HG03045 (cell line): ENCODE measurements around the gene SUMO3.
A peak's percentile ranks its signal among the peaks of the same experiment; 100 is the strongest.

Experiments
- ATAC-seq: cut with Tn5 transposase; IDR thresholded peaks from one replicate; pipeline ENCODE4 v1.9.1; 2021; ENCODE audit warnings: mild to moderate bottlenecking, moderate library complexity; ENCODE audit not compliant: unreplicated experiment

Gene SUMO3

DNA sequence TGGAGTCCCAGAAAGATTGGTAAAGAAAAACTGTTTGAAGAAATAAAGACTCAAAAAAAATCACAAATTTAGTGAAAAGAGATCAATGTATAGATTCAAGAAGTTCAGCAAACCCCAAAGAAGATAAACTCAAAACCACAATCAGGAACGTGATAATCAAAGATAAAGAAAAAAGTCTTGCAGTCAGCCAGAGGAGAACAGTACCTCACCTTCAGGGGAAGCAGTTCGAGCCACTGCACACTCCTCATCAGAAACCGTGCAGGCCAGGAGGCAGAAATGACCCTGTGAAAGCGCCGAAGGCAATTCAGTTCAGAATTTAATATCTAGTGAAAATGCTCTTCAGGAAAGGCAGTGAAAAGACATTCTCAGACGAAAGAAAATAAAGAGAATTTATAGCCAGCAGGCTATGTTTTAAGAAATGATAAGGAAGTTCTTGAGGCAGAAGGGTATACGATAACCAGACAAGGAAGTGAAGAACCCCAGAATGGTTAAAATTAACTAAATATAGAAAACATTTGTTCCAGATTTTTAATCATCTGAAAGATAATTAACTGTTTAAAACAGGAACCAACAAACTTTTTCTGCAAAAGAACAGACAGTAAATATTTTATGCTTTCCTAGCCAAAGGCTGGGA lies 13.5 kb upstream of the SUMO3 start:
- ATAC-seq, result no peak

DNA sequence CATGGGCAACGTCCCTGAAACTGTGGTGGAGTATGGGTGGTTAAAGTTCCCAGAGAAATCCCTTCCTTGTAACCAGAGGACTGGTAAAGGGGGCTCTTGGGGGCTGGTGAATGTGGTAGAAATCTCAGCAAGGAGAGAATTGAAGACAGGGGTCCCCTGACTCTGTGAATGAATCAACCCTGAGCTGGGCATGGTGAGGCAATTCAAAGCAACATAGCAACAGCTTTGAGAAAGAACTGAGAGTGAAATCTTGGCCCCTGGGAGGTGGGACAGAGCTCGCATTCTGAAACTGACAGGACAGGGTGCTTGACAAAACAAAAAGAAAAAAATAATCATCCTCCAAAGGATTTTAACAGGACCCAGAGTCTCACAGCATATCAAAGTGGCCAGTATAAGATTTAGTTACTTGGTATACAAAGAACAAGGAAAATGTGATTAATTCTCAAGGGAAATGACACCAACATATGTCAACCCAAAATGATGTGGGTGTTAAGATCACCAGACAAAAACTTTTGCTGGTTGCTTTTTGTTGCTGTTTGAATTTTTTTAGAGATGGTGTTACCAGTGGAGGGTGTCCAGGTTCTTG lies 11.7 kb upstream of the SUMO3 start:
- ATAC-seq, result no peak

DNA sequence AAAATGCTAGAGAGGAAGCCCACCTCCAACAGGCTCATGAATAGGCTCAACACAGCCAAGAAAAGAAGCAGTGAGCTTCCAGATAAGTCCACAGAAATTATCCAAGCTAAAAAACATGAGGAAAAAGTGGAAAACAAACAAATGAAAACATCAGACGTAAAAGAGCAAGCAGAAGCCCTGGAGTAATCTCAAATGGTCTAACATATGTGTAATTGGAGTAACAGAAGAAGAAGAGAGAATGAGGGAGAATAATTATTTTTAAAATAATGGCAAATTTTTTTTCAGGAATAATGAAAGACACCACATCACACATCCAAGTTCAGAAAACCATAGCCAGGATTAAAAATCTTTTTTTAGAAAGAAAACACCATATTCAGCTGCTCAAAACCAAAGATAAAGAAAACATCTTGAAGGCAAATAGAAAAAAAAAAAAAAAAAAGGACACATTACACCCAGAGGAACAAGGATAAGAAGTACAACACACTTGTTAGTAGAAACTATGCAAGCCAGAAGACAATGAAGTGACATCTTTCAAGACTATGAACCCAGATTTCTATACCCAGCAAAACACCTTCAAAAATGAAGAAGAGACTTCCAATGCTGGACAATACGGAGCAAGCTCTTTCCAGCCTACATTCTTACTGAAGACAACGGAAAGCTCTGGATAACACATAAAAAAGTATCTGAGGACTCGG lies 10.6 kb upstream of the SUMO3 start:
- no peak for ATAC-seq

DNA sequence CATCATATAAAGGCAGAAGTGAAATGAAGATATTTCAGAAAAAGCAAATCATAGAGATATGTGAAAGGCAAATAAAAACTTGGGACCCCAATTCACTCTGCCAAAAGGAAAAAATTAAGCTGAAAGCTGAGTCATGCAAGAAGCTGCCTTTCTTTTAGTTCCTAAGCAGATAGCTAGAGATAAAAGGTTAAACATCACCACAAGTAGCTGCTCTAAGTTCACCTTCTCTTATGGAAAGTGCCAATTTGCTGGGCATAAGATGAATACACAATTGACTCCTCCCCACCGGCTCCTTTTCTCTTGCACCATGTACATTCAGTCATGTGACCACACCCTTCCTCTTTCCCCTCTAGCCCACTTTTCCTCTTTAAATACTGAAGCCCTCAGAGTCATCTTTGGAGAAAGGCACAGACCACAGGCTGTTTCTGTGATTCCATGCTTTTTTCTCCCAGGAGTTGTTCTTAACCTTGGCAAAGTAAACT lies 5.4 kb upstream of the SUMO3 start:
- no peak for ATAC-seq

DNA sequence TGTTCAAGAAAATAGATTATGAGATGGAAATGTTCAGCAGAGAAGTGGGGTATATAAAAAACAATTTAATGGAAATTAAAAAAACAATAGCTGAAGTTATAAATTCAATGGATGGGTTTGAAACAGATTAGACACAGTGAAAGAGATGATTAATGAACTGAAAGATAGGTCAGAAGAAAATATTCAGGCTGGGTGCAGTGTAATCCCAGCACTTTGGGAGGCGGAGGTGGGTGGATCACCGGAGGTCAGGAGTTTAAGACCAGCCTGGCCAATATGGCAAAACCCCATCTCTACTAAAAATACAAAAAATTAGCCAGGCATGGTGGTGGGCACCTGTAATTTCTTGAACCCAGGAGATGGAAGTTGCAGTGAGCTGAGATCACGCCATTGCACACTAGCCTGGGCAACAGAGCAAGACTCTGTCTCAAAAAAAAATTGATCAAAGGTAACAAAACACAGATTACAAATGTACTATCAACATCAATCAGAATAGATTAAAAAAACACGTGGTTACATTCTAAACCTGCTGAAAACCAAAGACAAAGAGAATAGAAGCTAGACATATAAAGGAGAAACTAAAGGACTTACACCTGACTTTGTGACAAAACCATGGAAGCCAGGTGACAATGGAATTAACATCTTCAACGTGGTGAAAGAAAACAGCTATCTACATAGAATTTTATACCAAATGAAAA lies 4.8 kb upstream of the SUMO3 start:
- no peak for ATAC-seq

DNA sequence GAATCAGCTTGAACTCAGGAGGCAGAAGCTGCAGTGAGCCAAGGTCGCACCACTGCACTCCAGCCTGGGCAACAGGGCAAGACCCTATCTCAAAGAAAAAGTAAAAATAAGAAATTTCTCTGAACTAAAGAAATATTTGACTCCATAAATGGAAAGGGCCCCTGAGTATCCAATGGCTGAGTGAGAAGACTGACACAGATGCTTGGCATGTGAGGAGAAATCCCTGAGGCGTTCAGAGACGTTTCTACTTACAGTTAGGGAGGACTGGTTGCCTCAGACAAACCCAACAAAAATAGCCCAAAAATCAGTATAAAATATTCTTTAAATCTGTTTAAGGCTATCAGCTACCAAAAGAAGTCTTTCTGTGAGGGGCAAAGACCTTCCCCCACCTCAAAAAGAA lies 3.0 kb upstream of the SUMO3 start:
- no peak for ATAC-seq

DNA sequence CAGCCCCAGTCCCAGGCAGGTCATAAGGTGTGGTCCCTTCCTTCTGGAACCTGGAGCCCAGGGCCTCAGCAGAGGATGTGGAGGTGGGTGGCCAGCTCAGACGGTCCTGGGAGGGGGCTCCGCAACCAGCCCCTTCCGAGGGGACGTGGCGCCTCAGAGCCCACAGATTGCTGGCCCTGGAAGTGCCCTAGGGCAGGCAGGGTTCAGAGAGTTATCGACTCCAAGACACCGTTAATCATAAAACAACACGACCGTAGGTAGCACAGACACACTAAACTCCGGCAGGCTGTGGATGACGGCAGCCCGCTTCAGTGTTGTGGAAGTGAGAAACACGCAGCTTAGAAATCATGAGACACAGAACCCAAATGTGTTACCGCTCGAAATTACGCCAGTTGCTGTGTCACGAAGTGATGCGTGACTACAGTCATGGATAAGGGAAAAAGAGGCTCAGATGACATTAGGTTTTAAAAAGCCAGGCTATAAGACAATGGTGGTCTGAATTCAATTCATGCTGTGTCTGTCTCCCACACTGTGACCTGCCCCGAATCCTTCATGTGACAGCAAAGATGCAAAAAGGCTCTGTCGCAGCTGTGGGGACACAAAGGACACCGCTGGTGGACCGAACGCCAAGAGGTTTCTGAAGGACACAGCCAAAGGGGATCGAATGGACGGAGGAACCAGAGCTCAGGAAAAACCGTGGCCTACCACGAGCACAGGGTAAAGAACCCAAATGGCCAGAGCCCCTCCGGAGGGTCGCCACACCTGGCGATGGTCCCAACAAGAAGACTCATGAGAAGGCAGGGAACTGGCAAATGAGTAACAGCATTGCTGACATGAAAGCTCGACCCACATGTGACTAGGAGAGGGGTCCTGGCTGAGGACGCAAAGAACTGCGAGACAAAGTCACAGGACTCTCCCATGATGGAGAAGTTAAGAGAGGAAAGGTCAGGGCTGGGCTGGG lies 1.7 kb upstream of the SUMO3 start:
- ATAC-seq, result no peak

DNA sequence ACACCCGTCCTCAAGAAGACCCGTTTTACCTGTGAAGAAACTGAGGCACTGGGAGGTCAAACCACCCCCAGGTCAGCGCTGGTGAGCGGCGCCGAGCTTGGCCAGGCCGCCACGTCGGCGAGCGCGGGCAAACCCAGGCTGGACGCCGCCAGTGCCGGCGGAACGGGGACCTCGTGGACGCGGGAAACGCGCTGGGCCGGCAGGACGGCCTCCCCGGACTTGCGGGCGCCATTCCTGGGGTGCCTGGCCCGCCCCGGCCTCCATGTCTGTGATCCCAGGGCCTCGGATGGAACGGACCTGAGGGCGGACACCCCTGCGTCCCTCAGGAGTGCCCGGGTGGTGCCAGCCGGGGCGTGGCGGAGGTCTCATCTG lies 764 bp upstream of the SUMO3 start:
- ATAC-seq, result no peak

DNA sequence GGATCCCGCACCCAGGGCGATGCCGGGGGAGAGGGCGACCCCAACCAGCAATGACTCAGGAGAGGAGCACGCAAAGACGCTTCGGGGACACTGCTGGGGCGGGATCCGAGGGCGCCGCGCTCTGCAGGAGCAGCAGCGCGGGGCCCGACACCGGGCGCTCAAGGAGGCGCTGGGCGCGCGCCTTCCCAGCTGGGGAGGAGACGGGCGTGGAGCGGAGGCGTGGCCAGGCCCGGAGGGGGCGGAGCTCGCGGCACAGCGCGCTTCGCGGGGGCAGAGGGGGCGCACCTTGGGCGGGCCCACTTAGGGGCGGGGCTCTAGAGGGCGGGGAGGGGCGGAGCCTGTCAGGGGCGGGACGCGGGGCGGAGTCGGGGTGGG lies 369 bp downstream of the SUMO3 start:
- peak; percentile 71 for ATAC-seq

DNA sequence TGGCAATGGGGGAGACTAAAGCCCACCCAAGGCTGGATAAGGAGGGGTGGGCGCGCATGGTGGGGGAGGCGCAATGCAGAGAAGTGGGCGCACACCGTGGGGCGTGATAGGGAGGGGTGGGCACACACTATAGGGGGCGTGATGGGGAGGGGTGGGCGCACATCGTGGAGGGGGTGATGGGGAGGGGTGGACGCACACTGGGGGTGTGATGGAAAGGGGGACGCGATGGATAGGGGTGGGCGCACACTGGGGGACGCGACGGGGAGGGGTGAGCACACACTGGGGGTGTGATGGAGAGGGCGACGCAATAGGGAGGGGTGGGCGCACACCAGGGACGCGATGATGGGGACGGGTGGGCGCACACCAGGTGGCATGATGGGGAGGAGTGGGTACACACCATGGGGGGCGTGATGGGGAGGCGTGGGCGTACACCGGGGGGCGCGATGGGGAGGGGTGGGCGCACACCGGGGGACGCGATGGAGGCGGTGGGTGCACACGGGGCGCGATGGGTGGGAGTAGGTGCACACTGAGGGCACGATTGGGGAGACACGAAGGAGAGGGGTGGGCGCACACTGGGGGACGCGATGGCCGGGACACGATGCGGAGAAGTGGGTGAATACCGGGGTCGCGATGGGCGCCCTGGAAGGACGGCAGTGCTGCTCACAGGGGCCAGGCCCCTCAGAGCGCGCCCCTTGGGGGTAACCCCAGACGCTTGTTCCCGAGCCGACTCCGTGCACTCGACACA lies 929 bp downstream of the SUMO3 start:
- no peak for ATAC-seq

DNA sequence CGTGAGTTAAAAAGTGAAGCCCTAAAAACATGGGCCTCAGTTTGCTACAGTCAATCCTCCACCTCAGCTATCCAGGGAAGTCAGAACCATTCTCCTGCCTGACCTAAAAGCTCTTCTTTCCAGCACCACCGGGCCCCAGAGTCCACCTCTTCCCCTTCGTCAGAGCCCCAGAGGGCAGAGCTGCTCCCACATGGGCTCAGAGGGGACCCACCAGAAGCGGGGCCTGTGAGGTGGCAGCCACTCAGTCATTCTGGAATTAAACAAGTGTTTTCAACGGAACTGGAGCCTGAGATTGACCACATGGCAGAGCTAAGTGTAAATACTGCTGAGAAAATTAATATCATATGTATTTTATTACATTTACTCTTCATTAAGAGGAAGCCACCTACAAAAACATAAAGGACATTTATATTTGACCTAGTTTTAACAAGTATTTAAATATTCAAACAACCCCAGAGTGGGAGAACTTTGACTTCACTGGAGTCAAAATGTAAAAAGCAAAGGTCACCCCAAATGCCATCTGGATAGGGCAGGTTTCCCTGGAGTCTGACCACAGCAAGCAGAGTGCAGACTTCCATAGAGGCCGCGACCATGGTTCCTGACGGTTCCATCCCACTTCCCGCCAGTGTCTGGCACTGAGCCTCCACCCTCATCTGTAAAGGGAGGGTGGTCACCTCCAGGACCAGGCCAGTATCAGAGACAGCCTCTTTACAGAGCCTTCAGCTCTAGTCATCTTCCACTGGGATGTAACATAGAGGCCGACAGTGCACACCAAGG lies 1.8 kb downstream of the SUMO3 start:
- ATAC-seq, result no peak

DNA sequence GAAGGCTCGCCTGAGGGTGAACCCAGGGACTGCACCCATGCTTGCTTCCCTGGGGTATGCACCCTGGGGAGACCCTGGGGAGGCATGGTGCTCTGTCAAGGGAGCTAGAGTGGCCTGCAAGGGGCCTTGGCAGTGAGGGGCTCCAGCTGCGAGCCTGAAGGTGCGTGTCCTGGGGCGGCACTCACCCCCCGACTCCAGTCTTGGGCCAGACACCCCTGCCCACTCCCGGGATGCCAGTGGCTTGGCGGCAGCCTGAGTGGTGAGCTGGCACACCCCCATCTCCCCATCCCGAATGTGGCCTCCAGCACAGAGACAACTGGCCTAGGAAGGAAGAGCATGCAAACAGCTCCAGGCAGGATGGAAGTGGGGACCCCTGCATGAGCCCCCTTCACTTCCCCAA lies 2.6 kb downstream of the SUMO3 start:
- ATAC-seq, result no peak

DNA sequence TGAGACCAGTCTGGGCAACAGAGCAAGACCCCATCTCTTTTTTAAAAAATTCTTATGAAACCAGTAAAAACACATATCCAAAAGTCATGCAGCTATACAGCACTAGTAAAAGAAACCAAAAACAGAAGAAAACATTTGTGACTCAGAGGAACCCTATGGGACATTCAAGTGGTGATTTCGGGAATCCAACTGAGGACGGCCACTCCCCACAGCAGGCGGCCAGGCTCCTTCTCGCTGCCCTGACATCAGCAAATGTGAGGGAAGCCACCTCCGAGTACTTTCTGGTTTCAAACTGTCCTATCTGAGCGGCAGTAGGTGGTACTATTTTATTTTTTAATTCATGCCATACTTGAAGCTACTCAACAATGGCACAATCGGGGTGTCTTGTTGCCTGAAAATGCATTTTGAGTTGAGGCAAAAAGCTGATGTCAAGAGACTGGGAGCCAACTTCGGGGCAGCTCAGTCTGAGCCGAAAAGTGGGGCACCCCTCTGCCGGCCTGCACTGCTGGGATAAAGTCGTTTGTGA lies 3.3 kb downstream of the SUMO3 start:
- ATAC-seq, result no peak

DNA sequence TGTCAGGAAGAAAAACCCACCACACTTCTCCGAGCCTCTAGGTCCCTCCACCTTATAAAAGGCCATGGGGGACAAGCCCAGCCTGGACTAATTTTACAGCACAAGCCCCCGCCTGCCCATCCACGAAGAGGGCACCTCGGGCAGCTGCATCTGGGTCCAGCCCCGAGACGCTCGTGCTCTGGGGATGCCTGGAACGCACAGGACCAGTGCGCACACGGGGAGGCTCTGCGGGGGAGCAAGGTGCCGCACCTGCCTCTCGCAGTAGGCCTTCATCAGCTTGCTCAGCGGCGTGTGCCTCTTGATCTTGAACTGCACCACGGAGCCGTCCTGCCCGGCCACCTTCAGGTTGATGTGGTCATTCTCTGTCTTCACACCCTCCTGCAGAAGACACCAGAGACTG lies 4.1 kb downstream of the SUMO3 start:
- ATAC-seq, result no peak

DNA sequence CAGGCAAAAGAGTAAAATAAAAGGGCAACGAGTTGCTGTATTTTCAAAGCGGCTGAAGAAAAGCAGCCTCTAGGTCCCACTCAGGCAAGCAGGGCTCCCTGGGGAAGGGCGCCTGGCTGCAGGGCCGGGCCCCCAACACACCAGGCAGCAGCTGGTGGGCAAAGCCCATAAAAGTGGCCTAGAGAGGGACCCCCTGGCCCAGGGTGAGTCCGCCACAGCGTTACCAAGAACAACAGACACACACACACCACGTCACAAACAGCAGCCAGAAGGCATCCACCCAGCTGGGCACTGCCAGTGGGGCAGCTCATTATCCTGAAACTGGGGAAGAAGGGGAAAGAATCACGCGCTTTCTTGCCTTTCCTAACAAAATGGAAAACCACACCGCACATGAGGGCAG lies 4.7 kb downstream of the SUMO3 start:
- no peak for ATAC-seq

DNA sequence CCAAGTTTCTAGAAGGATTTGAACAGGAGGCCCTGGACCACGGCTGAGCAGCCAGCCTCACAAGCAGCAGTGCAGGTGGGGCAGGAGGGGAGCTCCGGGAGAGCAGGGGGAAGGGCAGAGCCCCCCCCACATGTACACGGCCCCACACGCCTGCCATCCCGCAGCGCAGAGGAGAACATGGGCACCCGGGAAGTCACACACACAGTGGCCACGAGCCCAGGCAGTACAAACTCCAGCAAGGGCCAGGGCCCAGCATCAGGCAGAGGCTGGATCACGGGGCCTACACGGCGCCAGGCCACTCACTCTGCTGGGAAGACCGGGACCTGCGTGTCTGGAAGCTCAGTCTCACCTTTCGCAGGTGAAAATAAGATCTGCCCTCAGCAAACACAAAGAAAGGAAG lies 5.2 kb downstream of the SUMO3 start:
- ATAC-seq, result no peak

DNA sequence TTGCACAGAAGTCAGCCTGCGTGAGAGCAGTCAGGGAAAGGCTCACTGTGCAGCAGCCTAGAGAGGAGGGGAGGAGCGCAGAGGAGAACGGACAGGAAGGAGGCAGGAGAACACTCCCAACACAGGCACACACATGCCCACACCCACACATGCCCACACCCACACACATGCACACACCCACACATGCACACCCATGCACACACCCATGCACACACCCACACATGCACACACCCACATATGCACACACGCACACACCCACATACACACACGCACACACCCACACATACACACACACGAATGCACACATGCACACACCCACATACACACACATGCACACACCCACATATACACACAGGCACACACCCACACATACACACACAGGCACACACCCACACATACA lies 7.1 kb downstream of the SUMO3 start:
- no peak for ATAC-seq

DNA sequence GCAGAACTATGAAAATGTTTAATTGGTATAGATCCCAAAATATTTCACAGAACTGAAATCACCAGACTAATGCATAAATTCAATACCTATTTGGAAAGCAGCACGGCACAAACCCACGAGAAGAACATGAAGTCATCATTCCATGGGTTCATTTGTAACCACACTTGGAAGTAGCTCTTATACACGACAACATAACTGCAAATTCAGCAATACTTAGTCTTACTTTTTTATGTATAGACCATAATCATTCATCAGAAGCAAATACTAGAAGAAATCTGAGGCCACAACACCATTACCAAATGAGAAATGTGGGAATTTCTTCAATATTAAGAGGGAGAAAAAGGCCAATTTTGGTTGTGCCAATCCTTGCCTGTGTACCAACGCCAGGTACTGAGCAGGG lies 12.0 kb downstream of the SUMO3 start:
- no peak for ATAC-seq

DNA sequence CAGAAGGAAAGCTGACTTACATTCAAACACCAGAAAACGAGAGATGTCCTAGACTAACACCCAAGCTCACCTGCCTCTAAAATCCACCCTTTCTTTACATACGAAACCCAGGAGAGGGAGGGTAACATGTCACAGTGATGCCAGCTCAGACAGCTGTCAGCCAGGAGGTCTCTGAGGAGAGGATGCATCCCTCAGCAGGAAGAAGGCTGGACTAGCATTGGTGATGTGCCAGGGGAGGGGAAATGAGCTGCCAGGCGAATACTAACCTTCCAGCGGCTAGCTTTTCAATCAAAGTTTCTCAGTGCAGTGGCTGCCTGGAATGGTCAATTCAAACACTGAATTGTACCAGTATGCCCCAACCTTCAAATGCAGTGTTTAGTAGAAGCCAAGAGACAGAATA lies 12.6 kb downstream of the SUMO3 start:
- no peak for ATAC-seq
